ENCODE measurements around the gene TMEM43. TPM values are rescaled to one million over a fixed set of nuclear protein-coding genes. Genes with fewer than 3 reads are reported as not detected.

Gene TMEM43
- total RNA-seq, 3 donors from 2014 or later: 23.1 to 50.4 (median 31.3) TPM

DNA sequence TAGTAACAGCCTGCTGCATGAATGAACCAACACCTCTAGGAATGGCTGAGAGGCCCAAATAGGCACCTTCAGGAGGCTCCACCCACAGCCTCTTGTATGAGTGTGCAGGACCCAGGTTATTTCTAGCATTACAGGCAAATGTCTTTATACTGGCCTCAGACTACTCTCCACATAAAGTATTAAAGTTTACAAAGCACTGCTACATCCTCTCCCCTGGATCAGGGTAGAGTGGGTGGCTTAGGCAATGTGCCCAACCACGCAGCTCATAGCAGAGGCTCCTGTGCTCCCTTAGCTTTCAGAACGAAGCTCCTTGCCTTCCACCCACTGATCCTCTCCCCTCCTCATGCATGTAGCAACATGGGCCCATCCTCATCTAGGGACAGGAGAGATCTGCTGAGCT is 16.3 kb downstream of the TMEM43 start:
- Histone ChIP-seq H3K4me1 (ENCODE audit: low read depth) (peaks cover 11% of the 10 kb centered on the region), H3K4me3 (no peak overlapping the region), H3K36me3 (ENCODE audit: low read depth) (no peaks in the 10 kb centered on the region), H3K9me3 (no peaks in the 10 kb centered on the region)
- intact Hi-C loops (cut with DNase I, micrococcal nuclease): no loop called here
- DNase-seq: no peak
- no peak for TF ChIP-seq CTCF (IDR thresholded peaks at IDR 0.05)
- ATAC-seq: no peak

- TF ChIP-seq CTCF (IDR thresholded peaks at IDR 0.05): no peak
- DNase-seq (no peak), ATAC-seq (no peak)
- Histone ChIP-seq H3K4me1 (ENCODE audit: low read depth) (peaks cover 11% of the 10 kb centered on the region), H3K36me3 (ENCODE audit: low read depth) (no peaks in the 10 kb centered on the region), H3K4me3 (no peak overlapping the region), H3K9me3 (no peaks in the 10 kb centered on the region)
- intact Hi-C loops (cut with DNase I, micrococcal nuclease): no loop called here
These were observed 16.9 kb downstream of the TMEM43 start for GRCh38 chr3:14141602-14142341.

DNA sequence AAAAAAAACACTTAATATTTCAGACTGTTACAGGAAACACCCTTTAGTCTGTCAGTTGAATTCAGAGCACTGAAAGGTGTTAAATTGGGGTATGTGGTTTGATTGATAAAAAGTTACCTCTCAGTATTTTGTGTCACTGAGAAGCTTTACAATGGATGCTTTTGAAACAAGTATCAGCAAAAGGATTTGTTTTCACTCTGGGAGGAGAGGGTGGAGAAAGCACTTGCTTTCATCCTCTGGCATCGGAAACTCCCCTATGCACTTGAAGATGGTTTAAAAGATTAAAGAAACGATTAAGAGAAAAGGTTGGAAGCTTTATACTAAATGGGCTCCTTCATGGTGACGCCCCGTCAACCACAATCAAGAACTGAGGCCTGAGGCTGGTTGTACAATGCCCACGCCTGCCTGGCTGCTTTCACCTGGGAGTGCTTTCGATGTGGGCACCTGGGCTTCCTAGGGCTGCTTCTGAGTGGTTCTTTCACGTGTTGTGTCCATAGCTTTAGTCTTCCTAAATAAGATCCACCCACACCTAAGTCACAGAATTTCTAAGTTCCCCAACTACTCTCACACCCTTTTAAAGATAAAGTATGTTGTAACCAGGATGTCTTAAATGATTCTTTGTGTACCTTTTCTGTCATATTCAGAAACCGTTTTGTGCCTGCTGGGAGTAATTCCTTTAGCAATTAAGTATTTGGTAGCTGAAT is 17.9 kb downstream of the TMEM43 start:
- intact Hi-C loops (cut with DNase I, micrococcal nuclease): no loop called here
- Histone ChIP-seq H3K36me3 (ENCODE audit: low read depth) (no peaks in the 10 kb centered on the region), H3K4me3 (no peak overlapping the region), H3K9me3 (no peaks in the 10 kb centered on the region), H3K4me1 (ENCODE audit: low read depth) (peaks cover 11% of the 10 kb centered on the region)
- TF ChIP-seq CTCF (IDR thresholded peaks at IDR 0.05): no peak
- no peak for DNase-seq
- ATAC-seq: no peak

DNA sequence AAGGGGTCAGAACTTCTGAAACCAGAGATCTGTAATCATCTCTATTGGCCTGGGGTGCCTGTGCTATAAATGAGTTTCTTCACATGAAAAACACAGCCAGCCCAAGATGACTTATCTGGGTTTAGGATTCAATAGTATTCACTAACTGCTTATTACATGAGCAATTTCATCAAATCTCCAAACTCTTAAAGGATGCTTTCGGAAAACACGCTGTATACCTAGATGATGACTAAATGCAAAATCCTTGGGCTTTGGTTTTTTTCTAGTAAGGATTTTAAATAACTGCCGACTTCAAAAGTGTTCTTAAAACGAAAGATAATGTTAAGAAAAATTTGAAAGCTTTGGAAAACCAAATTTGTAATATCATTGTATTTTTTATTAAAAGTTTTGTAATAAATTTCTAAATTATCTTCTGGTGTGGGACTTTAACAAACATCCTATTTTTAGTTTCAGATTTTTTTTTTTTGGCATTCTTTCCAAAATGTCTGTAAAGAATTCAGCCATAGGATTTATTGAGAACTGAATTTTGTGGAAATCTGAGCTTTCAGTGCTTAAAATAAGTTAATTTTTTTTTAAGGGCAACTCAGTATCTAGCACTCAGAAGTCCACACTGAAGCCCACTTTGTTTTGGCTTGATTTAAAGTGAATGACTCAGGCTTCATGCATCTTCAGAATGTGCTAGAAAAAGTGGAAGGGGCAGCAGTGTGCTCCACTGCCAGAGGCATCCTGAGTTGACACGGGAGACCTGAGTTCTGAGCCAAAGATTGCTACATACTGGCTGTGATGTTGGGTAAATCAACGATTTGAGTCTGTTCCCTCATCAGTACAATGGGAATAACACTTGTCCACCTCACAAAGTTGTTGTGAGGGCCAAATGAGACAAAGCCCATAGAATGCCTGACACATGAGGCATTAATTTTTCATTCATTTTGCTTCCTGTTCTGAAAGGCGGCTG is 18.7 kb downstream of the TMEM43 start:
- H3K36me3 ChIP-seq (ENCODE audit: low read depth): no peaks in the 10 kb centered on the region
- DNase-seq: no peak
- no peak for TF ChIP-seq CTCF (IDR thresholded peaks at IDR 0.05)
- peak; percentile 20 for ATAC-seq
- no peak overlapping the region for H3K4me3 ChIP-seq
- intact Hi-C loops (cut with DNase I, micrococcal nuclease): no loop called here
- no peaks in the 10 kb centered on the region for H3K9me3 ChIP-seq
- H3K4me1 ChIP-seq (ENCODE audit: low read depth): peaks cover 11% of the 10 kb centered on the region

- H3K4me1 ChIP-seq (ENCODE audit: low read depth): peaks cover 11% of the 10 kb centered on the region
- intact Hi-C loops (cut with DNase I, micrococcal nuclease): no loop called here
- no peak overlapping the region for H3K4me3 ChIP-seq
- TF ChIP-seq CTCF (IDR thresholded peaks at IDR 0.05): no peak
- no peaks in the 10 kb centered on the region for H3K9me3 ChIP-seq
- no peaks in the 10 kb centered on the region for H3K36me3 ChIP-seq (ENCODE audit: low read depth)
- ATAC-seq: peak; percentile 90
- DNase-seq: peak in 1 of 3 donors; percentile 69
These were observed 19.7 kb downstream of the TMEM43 start for GRCh38 chr3:14144423-14145075.

Measured in mucosa of descending colon (tissue), 3 donors.